Osteoblast (primary cell): ENCODE data around the gene RAB3B. TPM values are rescaled to one million over a fixed set of nuclear protein-coding genes. Genes with fewer than 3 reads are reported as not detected.
"Not testable (repeated sequence)": the region's sequence is repeated elsewhere in the genome, so short reads cannot be mapped to it uniquely, and the experiment has no call there.

Experiments used
- DNase-seq: peaks from one replicate; pipeline ENCODE4 v3.0.0; 2011; ENCODE audit warnings: low spot score, mixed read lengths; ENCODE audit not compliant: insufficient read length; ENCODE audit errors: missing footprints
- H2AFZ ChIP-seq: 2 replicates; pipeline ENCODE4 v1.6.0; 2011; ENCODE audit warnings: mild to moderate bottlenecking, low read length
- H3K27ac ChIP-seq: 2 replicates; pipeline ENCODE4 v1.5.1; 2011; ENCODE audit warnings: mild to moderate bottlenecking, low read depth, low read length, moderate library complexity
- H3K27me3 ChIP-seq: 2 replicates; pipeline ENCODE4 v1.6.0; 2012; ENCODE audit warnings: mild to moderate bottlenecking, control low read depth, inconsistent platforms, low read length, moderate library complexity; ENCODE audit not compliant: insufficient read depth
- H3K36me3 ChIP-seq: 2 replicates; pipeline ENCODE4 v1.5.1; 2011; ENCODE audit warnings: mild to moderate bottlenecking, low read length, control low read depth, moderate library complexity; ENCODE audit not compliant: insufficient read depth
- H3K4me1 ChIP-seq: 2 replicates; pipeline ENCODE4 v1.5.1; 2011; ENCODE audit warnings: mild to moderate bottlenecking, low read length, control low read depth, moderate library complexity; ENCODE audit not compliant: insufficient read depth
- H3K4me2 ChIP-seq: 2 replicates; pipeline ENCODE4 v1.6.0; 2011; ENCODE audit warnings: mild to moderate bottlenecking, low read length; ENCODE audit not compliant: insufficient read depth
- H3K4me3 ChIP-seq: fragments of 200-600 bp; sonication (generic); 3 replicates; pipeline ENCODE4 v1.5.1; 2012; ENCODE audit warnings: mild to moderate bottlenecking, low read length, inconsistent platforms; ENCODE audit not compliant: insufficient read depth
- H3K79me2 ChIP-seq: 2 replicates; pipeline ENCODE4 v1.6.0; 2012; ENCODE audit warnings: mild to moderate bottlenecking, low read length, control low read depth, inconsistent platforms; ENCODE audit not compliant: insufficient read depth
- H3K9me3 ChIP-seq: 2 replicates; pipeline ENCODE4 v1.5.1; 2011; ENCODE audit warnings: low read depth, low read length, control low read depth
- H4K20me1 ChIP-seq: 2 replicates; pipeline ENCODE4 v1.6.0; 2012; ENCODE audit warnings: mild to moderate bottlenecking, low read length, control low read depth; ENCODE audit not compliant: insufficient read depth
- total RNA-seq: library from RNA; depleted of rRNA; stranded (reverse); fragments of >200 nt; gene quantifications from 2 replicates; pipeline ENCODE4 v1.2.3, GENCODE V29; 2012
- TF ChIP-seq, protein P1 (sequence below): IDR thresholded peaks from 2 replicates; pipeline ENCODE4 v1.5.1; 2011; ENCODE audit warnings: mild to moderate bottlenecking, low read depth, low read length, moderate library complexity; ENCODE audit errors: extremely low read depth

The RAB3B gene
- total RNA-seq, 1 donor = 14.5 TPM

DNA sequence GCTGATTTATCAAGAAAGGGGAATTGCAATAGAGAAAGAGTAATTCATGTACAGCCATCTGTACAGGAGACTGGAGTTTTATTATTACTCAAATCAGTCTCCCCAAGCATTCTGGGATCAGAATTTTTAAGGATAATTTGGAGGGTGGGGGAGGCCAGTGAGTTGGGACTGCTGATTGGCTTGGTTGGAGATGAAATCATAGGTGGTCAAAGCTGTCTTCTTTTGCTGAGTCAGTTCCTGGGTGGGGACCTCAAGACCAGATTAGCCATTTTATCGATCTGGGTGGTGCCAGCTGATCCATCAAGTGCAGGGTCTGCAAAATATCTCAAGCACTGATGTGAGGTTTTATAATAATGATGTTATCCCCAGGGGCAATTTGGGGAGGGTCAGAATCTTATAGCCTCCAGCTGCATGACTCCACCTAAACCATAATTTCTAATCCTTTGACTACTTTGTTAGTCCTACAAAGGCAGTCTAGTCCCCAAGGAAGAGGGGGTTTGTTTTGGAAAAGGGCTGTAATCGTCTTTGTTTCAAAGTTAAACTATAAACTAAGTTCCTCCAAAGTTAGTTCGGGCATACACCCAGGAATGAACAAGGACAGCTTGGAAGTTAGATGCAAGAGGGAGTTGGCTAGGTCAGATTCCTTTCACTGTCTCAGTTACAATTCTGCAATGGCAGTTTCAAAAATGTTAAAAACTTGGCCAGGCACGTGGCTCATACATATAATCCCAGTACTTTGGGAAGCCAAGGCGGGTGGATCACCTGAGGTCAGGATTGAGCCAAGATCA lies 16.9 kb upstream of the RAB3B start:
- Histone ChIP-seq H2AFZ (peak overlapping the region; percentile 69), H4K20me1 (no peaks in the 10 kb centered on the region), H3K27me3 (no peaks in the 10 kb centered on the region), H3K9me3 (no peaks in the 10 kb centered on the region), H3K79me2 (no peaks in the 10 kb centered on the region), H3K36me3 (no peaks in the 10 kb centered on the region), H3K27ac (peak overlapping the region; percentile 32), H3K4me3 (no peak overlapping the region), H3K4me1 (peaks cover 27% of the 10 kb centered on the region), H3K4me2 (peak overlapping the region; percentile 27)
- TF ChIP-seq, protein P1, sequence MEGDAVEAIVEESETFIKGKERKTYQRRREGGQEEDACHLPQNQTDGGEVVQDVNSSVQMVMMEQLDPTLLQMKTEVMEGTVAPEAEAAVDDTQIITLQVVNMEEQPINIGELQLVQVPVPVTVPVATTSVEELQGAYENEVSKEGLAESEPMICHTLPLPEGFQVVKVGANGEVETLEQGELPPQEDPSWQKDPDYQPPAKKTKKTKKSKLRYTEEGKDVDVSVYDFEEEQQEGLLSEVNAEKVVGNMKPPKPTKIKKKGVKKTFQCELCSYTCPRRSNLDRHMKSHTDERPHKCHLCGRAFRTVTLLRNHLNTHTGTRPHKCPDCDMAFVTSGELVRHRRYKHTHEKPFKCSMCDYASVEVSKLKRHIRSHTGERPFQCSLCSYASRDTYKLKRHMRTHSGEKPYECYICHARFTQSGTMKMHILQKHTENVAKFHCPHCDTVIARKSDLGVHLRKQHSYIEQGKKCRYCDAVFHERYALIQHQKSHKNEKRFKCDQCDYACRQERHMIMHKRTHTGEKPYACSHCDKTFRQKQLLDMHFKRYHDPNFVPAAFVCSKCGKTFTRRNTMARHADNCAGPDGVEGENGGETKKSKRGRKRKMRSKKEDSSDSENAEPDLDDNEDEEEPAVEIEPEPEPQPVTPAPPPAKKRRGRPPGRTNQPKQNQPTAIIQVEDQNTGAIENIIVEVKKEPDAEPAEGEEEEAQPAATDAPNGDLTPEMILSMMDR = no peak
- no peak for DNase-seq

DNA sequence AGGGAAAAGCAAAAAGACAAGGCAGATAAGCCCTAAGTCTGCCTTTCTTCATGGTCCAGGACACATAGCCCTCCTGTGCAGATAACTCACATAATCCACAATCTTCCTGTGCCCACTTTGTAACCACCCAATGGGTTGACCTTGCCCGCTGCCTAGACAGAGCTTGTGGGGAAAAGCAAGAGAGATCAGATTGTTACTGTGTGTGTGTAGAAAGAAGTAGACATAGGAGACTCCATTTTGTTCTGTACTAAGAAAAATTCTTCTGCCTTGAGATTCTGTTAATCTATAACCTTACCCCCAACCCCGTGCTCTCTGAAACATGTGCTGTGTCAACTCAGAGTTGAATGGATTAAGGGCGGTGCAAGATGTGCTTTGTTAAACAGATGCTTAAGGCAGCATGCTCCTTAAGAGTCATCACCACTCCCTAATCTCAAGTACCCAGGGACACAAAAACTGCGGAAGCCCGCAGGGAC lies 15.6 kb upstream of the RAB3B start:
- H3K9me3 ChIP-seq, H3K36me3 ChIP-seq, H3K27me3 ChIP-seq, DNase-seq, H4K20me1 ChIP-seq, H3K4me3 ChIP-seq, H3K79me2 ChIP-seq: not testable (repeated sequence)
- peak overlapping the region; percentile 66 for H3K4me2 ChIP-seq
- peak overlapping the region; percentile 69 for H2AFZ ChIP-seq
- H3K27ac ChIP-seq = peak overlapping the region; percentile 86
- peaks cover 30% of the 10 kb centered on the region for H3K4me1 ChIP-seq

DNA sequence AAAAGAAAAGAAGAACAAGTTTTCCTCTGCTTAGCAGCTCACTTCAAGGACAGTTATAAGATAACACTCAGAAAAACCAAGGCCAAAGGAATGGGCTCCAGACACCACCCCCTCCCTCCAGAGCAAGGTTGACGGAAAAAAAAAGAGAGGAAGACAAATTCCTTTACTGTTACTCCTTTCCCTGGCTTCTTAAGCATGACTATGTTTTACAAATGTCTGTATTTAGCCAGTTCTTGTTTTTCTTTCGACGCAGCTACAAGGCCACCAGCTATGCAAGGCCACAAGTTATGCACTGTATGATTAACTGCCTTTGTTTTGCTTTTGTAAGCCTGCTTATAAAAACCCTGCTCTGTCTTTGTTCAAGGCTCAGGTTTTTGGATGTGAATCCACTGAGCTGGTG lies 15.0 kb upstream of the RAB3B start:
- not testable (repeated sequence) for H3K36me3 ChIP-seq, H3K79me2 ChIP-seq, H3K27me3 ChIP-seq, H3K9me3 ChIP-seq, H3K4me3 ChIP-seq, H4K20me1 ChIP-seq
- Histone ChIP-seq H3K4me2 (peak overlapping the region; percentile 66), H2AFZ (peak overlapping the region; percentile 69), H3K4me1 (peaks cover 30% of the 10 kb centered on the region), H3K27ac (peak overlapping the region; percentile 86)
- DNase-seq = peak; percentile 86

DNA sequence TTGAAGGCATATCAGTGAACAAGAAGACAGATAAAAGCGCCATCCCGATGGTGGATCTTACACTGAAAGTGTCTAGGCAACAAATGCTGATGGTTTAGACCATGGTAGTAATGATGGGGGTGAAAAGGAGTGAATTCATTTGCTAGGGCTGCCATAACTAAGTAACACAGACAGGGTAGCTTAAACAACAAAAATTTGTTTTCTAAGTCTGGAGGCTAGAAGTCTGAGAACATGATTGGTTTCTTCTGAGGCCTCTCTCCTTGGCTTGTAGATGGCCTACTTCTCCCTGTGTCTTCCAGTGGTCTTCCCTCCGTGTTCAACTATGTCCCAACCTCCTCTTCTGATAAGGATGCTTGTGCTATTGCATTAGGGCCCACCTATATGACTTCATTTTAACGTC lies 13.4 kb upstream of the RAB3B start:
- Histone ChIP-seq H3K9me3 (no peaks in the 10 kb centered on the region), H3K4me3 (no peak overlapping the region), H3K4me2 (no peak overlapping the region), H4K20me1 (no peaks in the 10 kb centered on the region), H3K36me3 (no peaks in the 10 kb centered on the region), H3K79me2 (no peaks in the 10 kb centered on the region), H3K27ac (no peak overlapping the region), H2AFZ (no peak overlapping the region), H3K27me3 (no peaks in the 10 kb centered on the region), H3K4me1 (peaks cover 30% of the 10 kb centered on the region)
- DNase-seq = no peak
- TF ChIP-seq, protein P1 = no peak
